CD8-positive, alpha-beta memory T cell (primary cell): ENCODE results near the gene PDE9A. TPM values are rescaled to one million over a fixed set of nuclear protein-coding genes. Genes with fewer than 3 reads are reported as not detected.
A peak's percentile ranks its signal among the peaks of the same experiment; 100 is the strongest.

Source experiments
- CTCF ChIA-PET: fragments of 350-600 bp; sonication (Branson Sonifier 250); formaldehyde crosslinking; loops from one replicate; lab custom pipeline; 2021; ENCODE audit warnings: antibody characterized with exemption; lab: Charles Lee
- POLR2A ChIA-PET: fragments of 350-600 bp; sonication (Branson Sonifier 250); formaldehyde crosslinking; loops from one replicate; lab custom pipeline; 2021; ENCODE audit warnings: antibody characterized with exemption; lab: Charles Lee
- DNase-seq, 5 donors: peaks; one replicate each; pipeline versions ENCODE4 v3.0.0 to v3.0.0-alpha.2; 2020 to 2022; ENCODE audit warnings: mixed read lengths in 1 of 5
- H3K27ac ChIP-seq: one replicate; pipeline ENCODE4 v1.7.0; 2013; ENCODE audit warnings: low read depth, mild to moderate bottlenecking, low read length, moderate library complexity
- H3K27me3 ChIP-seq: 2 replicates; pipeline ENCODE4 v1.7.0; 2013; ENCODE audit warnings: low read length, mild to moderate bottlenecking; ENCODE audit not compliant: insufficient read depth, poor library complexity, severe bottlenecking
- H3K36me3 ChIP-seq: 2 replicates; pipeline ENCODE4 v1.7.0; 2013; ENCODE audit warnings: mild to moderate bottlenecking, low read length, moderate library complexity; ENCODE audit not compliant: insufficient read depth
- H3K4me1 ChIP-seq: 2 replicates; pipeline ENCODE4 v1.7.0; 2013; ENCODE audit warnings: mild to moderate bottlenecking, low read length, moderate library complexity; ENCODE audit not compliant: insufficient read depth
- H3K4me3 ChIP-seq: 2 replicates; pipeline ENCODE4 v1.7.0; 2013; ENCODE audit warnings: mild to moderate bottlenecking, low read length
- H3K9me3 ChIP-seq: 2 replicates; pipeline ENCODE4 v1.7.0; 2013; ENCODE audit warnings: mild to moderate bottlenecking, low read length
- H3K27ac Mint-ChIP-seq, 8 donors: one replicate each; pipeline ENCODE4 v1.8.0; 2020 to 2021; ENCODE audit warnings: mixed read lengths in 8 of 8, mild to moderate bottlenecking in 6 of 8, inconsistent platforms in 3 of 8, moderate library complexity in 3 of 8
- H3K27me3 Mint-ChIP-seq, 2 donors: one replicate each; pipeline ENCODE4 v1.8.0; 2020 to 2021; ENCODE audit warnings: mixed read lengths in 2 of 2, mild to moderate bottlenecking in 1 of 2, moderate library complexity in 1 of 2
- H3K36me3 Mint-ChIP-seq, 3 donors: one replicate each; pipeline ENCODE4 v1.8.0; 2020 to 2021; ENCODE audit warnings: mixed read lengths in 3 of 3, inconsistent platforms in 1 of 3, mild to moderate bottlenecking in 1 of 3
- H3K4me1 Mint-ChIP-seq, 3 donors: one replicate each; pipeline ENCODE4 v1.8.0; 2020 to 2021; ENCODE audit warnings: mixed read lengths in 3 of 3, inconsistent platforms in 1 of 3, mild to moderate bottlenecking in 1 of 3
- H3K4me3 Mint-ChIP-seq, 7 donors: one replicate each; pipeline ENCODE4 v1.8.0; 2020 to 2021; ENCODE audit warnings: mixed read lengths in 7 of 7, mild to moderate bottlenecking in 6 of 7, moderate library complexity in 4 of 7, inconsistent platforms in 2 of 7
- H3K9me3 Mint-ChIP-seq, 5 donors: one replicate each; pipeline ENCODE4 v1.8.0; 2020 to 2022; ENCODE audit warnings: mixed read lengths in 5 of 5, mild to moderate bottlenecking in 3 of 5, moderate library complexity in 2 of 5, inconsistent platforms in 1 of 5
- polyA plus RNA-seq: library from polyadenylated mRNA; unstranded; fragments of 300-500 nt; fragmentation: Illumina TruSeq; gene quantifications from one replicate; pipeline ENCODE4 v1.2.3, GENCODE V29; 2021
- total RNA-seq, 2 experiments: library from RNA; stranded (reverse); gene quantifications; one replicate each; pipeline ENCODE4 v1.2.3, GENCODE V29; 2021

The PDE9A gene
- total and polyA plus RNA-seq, 3 experiments from 2014 or later: 1.5 to 2.6 (median 1.7) TPM

DNA sequence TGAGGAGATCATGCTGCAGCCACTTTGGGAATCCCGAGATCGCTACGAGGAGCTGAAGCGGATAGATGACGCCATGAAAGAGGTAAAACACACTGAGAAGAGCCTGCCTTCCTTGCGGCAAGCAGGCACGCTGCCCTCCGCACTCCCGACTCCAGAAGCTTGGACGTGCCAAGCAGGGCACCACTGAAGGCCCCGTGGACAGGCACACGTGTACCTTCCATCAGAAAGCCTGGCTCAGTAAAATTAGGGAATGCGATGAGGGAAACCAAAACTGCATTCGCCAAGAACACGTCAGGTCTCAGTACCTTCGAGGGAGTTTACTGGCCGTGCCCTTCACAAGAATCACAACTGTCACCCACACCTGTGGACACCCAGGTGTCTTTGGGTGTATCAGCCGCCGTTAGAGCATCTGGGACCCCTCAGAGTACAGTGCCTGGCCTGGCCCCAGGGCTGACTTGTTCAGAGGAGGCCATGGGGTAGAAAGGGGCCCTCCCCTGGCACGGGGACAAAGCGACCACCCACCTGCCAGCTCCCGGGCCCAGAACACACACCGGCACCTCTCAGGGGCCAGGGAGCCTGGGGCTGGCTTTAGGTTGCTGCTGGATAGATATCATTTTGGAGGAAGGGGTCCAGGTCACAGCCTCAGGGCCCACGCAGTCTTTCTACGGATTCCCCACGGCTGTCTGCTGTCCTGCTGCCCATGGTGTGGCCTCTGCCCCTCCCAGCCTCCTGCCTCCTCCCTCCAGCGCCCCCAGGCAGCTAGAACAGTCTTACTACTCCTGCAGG, 117.5 kb downstream of the PDE9A start:
- peaks cover 9% of the 10 kb centered on the region for H3K36me3 ChIP-seq
- H3K4me3 ChIP-seq: no peak overlapping the region
- no peak for DNase-seq
- no peaks in the 10 kb centered on the region for H3K4me1 ChIP-seq
- H3K36me3 Mint-ChIP-seq: peaks cover 5 to 7% (median 5%) of the 10 kb centered on the region in 3 donors
- H3K9me3 ChIP-seq: no peaks in the 10 kb centered on the region
- ChIA-PET POLR2A (no interaction called here), CTCF (no interaction called here)
- no peak overlapping the region for H3K4me3 Mint-ChIP-seq
- no peak overlapping the region for H3K27ac ChIP-seq
- no peaks in the 10 kb centered on the region for H3K27me3 ChIP-seq
- peaks cover 0 to 1% of the 10 kb centered on the region in 2 donors for H3K27me3 Mint-ChIP-seq
- H3K4me1 Mint-ChIP-seq: no peaks in the 10 kb centered on the region
- H3K27ac Mint-ChIP-seq: no peak overlapping the region
- no peaks in the 10 kb centered on the region for H3K9me3 Mint-ChIP-seq

DNA sequence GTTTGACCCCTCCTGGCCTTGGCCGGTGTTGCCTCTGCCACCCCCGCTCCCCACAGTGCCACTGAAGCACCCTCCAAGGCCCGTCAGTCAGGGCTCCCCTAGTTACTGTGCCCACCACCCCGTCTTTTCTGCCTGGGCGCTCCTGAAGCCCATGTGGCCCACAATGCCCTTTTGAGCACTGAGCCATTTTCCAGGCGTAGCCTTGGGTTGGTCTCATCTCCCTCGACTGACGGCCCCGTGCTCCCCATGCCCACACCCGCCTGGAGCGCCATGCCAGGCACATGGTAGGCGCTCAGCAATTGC, 118.0 kb downstream of the PDE9A start:
- Histone ChIP-seq H3K4me1 (no peaks in the 10 kb centered on the region), H3K4me3 (no peak overlapping the region), H3K27ac (no peak overlapping the region), H3K36me3 (peaks cover 9% of the 10 kb centered on the region), H3K9me3 (no peaks in the 10 kb centered on the region), H3K27me3 (no peaks in the 10 kb centered on the region)
- Mint-ChIP-seq H3K27me3 (peaks cover 0 to 1% of the 10 kb centered on the region in 2 donors), H3K9me3 (no peaks in the 10 kb centered on the region), H3K27ac (no peak overlapping the region), H3K4me3 (no peak overlapping the region), H3K4me1 (no peaks in the 10 kb centered on the region), H3K36me3 (peaks cover 5 to 7% (median 5%) of the 10 kb centered on the region in 3 donors)
- CTCF ChIA-PET: no interaction called here
- POLR2A ChIA-PET: no interaction called here
- DNase-seq: no peak

- ChIA-PET POLR2A (no interaction called here), CTCF (no interaction called here)
- peaks cover 1 to 3% of the 10 kb centered on the region in 2 donors for H3K27me3 Mint-ChIP-seq
- no peak overlapping the region for H3K4me3 Mint-ChIP-seq
- no peak overlapping the region for H3K4me3 ChIP-seq
- no peaks in the 10 kb centered on the region for H3K4me1 ChIP-seq
- no peaks in the 10 kb centered on the region for H3K4me1 Mint-ChIP-seq
- H3K27me3 ChIP-seq: no peaks in the 10 kb centered on the region
- no peak overlapping the region for H3K27ac Mint-ChIP-seq
- no peaks in the 10 kb centered on the region for H3K9me3 Mint-ChIP-seq
- H3K27ac ChIP-seq: no peak overlapping the region
- H3K36me3 Mint-ChIP-seq: no peaks in the 10 kb centered on the region
- H3K36me3 ChIP-seq: no peaks in the 10 kb centered on the region
- H3K9me3 ChIP-seq: no peaks in the 10 kb centered on the region
- DNase-seq: no peak
These were observed 121.7 kb downstream of the PDE9A start for GRCh38 chr21:42775123-42775522.

- Histone ChIP-seq H3K36me3 (no peaks in the 10 kb centered on the region), H3K9me3 (no peaks in the 10 kb centered on the region)
These were observed 122.5 kb downstream of the PDE9A start for GRCh38 chr21:42775891-42776290.

DNA sequence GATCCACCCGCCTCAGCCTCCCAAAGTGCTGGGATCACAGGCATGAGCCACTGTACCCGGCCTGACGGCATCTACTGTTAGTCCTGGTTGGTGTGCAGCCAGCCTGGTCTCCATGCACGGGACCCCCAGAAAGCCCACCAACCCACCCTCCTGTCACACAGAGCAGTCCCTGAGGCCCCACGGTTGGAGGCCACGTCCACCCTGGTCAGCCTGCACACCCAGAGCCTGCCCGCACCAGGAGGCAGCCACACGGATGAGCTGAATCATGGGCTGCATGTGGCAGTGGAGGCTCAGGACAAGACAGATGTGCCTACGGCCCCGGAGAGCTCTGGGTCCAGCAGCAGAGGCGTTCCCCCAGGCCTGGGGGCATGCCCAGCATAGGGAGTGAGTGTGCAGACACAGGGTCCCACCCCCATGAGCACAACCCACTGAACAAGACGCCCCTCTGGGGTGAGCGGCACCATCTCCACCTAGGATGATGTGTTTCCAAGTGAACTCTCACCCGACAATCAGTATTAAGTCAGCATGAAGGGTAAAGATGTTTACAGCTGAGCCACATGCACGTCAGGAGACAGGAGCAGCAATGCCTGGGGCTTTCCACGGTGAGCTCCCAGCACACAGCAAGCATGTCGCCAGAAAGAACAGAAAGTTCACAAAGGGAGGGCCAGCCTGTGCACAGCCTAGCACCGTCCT, 123.8 kb downstream of the PDE9A start:
- Histone ChIP-seq H3K9me3 (no peaks in the 10 kb centered on the region), H3K27me3 (no peaks in the 10 kb centered on the region), H3K4me3 (no peak overlapping the region), H3K36me3 (no peaks in the 10 kb centered on the region), H3K4me1 (peaks cover 14% of the 10 kb centered on the region), H3K27ac (no peak overlapping the region)
- peaks cover 9 to 15% (median 15%) of the 10 kb centered on the region in 3 donors for H3K4me1 Mint-ChIP-seq
- H3K9me3 Mint-ChIP-seq: no peaks in the 10 kb centered on the region
- H3K27ac Mint-ChIP-seq: peak overlapping the region in 1 of 8 donors; percentile 28
- H3K4me3 Mint-ChIP-seq: no peak overlapping the region
- H3K36me3 Mint-ChIP-seq: no peaks in the 10 kb centered on the region
- CTCF ChIA-PET: no interaction called here
- POLR2A ChIA-PET: no interaction called here
- H3K27me3 Mint-ChIP-seq: peaks cover 3 to 4% of the 10 kb centered on the region in 2 donors
- DNase-seq: no peak

More at GRCh38 chr21:42775891-42776290, 122.5 kb downstream of the PDE9A start:
- peak overlapping the region in 1 of 8 donors; percentile 24 for H3K27ac Mint-ChIP-seq
- no peak overlapping the region for H3K4me3 Mint-ChIP-seq
- H3K4me1 ChIP-seq: peaks cover 2% of the 10 kb centered on the region
- ChIA-PET POLR2A (no interaction called here), CTCF (no interaction called here)
- H3K9me3 Mint-ChIP-seq: no peaks in the 10 kb centered on the region
- H3K27me3 Mint-ChIP-seq: peaks cover 1 to 3% of the 10 kb centered on the region in 2 donors
- H3K4me3 ChIP-seq: no peak overlapping the region
- H3K27me3 ChIP-seq: no peaks in the 10 kb centered on the region
- H3K27ac ChIP-seq: no peak overlapping the region
- no peak for DNase-seq
- peaks cover under 1 to 5% (median 4%) of the 10 kb centered on the region in 3 donors for H3K4me1 Mint-ChIP-seq
- H3K36me3 Mint-ChIP-seq: no peaks in the 10 kb centered on the region

GRCh38 chr21:42777757-42778344, 124.4 kb downstream of the PDE9A start:
- POLR2A ChIA-PET: no interaction called here
- DNase-seq: no peak
- Histone ChIP-seq H3K9me3 (no peaks in the 10 kb centered on the region), H3K4me3 (no peak overlapping the region), H3K36me3 (no peaks in the 10 kb centered on the region), H3K27me3 (no peaks in the 10 kb centered on the region), H3K27ac (no peak overlapping the region), H3K4me1 (peaks cover 21% of the 10 kb centered on the region)
- CTCF ChIA-PET: no interaction called here
- Mint-ChIP-seq H3K4me3 (no peak overlapping the region), H3K27me3 (peaks cover 3 to 4% of the 10 kb centered on the region in 2 donors), H3K9me3 (no peaks in the 10 kb centered on the region), H3K36me3 (no peaks in the 10 kb centered on the region), H3K4me1 (peaks cover 16 to 22% (median 22%) of the 10 kb centered on the region in 3 donors), H3K27ac (peak overlapping the region in 1 of 8 donors; percentile 28)

DNA sequence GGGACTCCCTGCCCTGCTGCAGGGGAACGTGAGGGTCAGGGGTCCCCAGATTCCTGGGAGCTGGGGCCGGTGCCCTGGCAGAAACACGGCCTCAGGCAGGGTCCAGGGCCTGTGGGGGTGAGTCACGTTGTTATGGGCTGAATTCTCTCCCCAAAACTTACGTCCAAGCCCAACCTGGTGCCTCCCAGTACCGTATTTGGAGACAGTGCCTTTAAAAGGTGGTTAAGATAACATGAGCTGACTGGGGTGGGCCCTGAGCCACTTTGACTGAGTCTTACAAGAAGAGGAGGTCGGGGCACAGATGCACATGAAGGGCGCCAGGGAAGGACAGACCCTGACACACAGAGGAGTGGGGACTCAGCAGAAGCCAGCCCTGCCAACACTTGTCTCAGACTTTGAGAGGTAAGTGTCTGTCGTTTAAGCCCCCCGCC, 126.0 kb downstream of the PDE9A start:
- Mint-ChIP-seq H3K36me3 (no peaks in the 10 kb centered on the region), H3K4me3 (no peak overlapping the region), H3K9me3 (no peaks in the 10 kb centered on the region), H3K27ac (peak overlapping the region in 2 of 8 donors; percentile 38 to 63), H3K4me1 (peaks cover 30 to 37% (median 37%) of the 10 kb centered on the region in 3 donors), H3K27me3 (peaks cover 3 to 4% of the 10 kb centered on the region in 2 donors)
- no peak for DNase-seq
- Histone ChIP-seq H3K27ac (no peak overlapping the region), H3K9me3 (no peaks in the 10 kb centered on the region), H3K27me3 (no peaks in the 10 kb centered on the region), H3K36me3 (no peaks in the 10 kb centered on the region), H3K4me1 (peaks cover 36% of the 10 kb centered on the region), H3K4me3 (no peak overlapping the region)
- CTCF ChIA-PET: no interaction called here
- POLR2A ChIA-PET: no interaction called here

GRCh38 chr21:42780617-42781016, 127.2 kb downstream of the PDE9A start:
- Histone ChIP-seq H3K4me3 (no peak overlapping the region), H3K9me3 (no peaks in the 10 kb centered on the region), H3K4me1 (peaks cover 43% of the 10 kb centered on the region), H3K27me3 (no peaks in the 10 kb centered on the region), H3K27ac (no peak overlapping the region), H3K36me3 (no peaks in the 10 kb centered on the region)
- Mint-ChIP-seq H3K4me3 (peak overlapping the region in 3 of 7 donors; percentile 33 to 41 (median 41)), H3K27ac (peak overlapping the region in 6 of 8 donors; percentile 2 to 81 (median 68)), H3K27me3 (peaks cover 3 to 4% of the 10 kb centered on the region in 2 donors), H3K36me3 (no peaks in the 10 kb centered on the region), H3K9me3 (no peaks in the 10 kb centered on the region), H3K4me1 (peaks cover 35 to 45% (median 37%) of the 10 kb centered on the region in 3 donors)
- DNase-seq: no peak
- ChIA-PET POLR2A (no interaction called here), CTCF (no interaction called here)
